Measurements from ENCODE around the gene GRIN3A.

GRCh38 chr9:101737165-101737704 is 1.2 kb downstream of the GRIN3A start:
- TF ChIP-seq, protein P1, sequence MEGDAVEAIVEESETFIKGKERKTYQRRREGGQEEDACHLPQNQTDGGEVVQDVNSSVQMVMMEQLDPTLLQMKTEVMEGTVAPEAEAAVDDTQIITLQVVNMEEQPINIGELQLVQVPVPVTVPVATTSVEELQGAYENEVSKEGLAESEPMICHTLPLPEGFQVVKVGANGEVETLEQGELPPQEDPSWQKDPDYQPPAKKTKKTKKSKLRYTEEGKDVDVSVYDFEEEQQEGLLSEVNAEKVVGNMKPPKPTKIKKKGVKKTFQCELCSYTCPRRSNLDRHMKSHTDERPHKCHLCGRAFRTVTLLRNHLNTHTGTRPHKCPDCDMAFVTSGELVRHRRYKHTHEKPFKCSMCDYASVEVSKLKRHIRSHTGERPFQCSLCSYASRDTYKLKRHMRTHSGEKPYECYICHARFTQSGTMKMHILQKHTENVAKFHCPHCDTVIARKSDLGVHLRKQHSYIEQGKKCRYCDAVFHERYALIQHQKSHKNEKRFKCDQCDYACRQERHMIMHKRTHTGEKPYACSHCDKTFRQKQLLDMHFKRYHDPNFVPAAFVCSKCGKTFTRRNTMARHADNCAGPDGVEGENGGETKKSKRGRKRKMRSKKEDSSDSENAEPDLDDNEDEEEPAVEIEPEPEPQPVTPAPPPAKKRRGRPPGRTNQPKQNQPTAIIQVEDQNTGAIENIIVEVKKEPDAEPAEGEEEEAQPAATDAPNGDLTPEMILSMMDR (IDR thresholded peaks at IDR 0.05), result no peak
- no peak for TF ChIP-seq POLR2A (IDR thresholded peaks at IDR 0.05)

All from esophagus squamous epithelium (tissue), 4 donors.